ENCODE data around the gene IL1A. TPM values are rescaled to one million over a fixed set of nuclear protein-coding genes. Genes with fewer than 3 reads are reported as not detected.

IL1A gene
- total and polyA plus RNA-seq, 2 donors from 2014 or later, result 0.13 TPM; not detected in 1

- TF ChIP-seq CTCF (IDR thresholded peaks at IDR 0.05; ENCODE audit: borderline replicate concordance, extremely low read depth, insufficient read depth), result no peak
- H3K27ac ChIP-seq (ENCODE audit: low read depth in 2 of 2, low read length in 2 of 2), result no peak overlapping the region
- intact Hi-C loops (cut with DNase I), result no loop called here
- FAIRE-seq (no peak), DNase-seq (no peak)
- no peaks in the 10 kb centered on the region for H3K9me3 ChIP-seq (ENCODE audit: control insufficient read depth in 2 of 3, insufficient read depth in 1 of 3, low read length in 3 of 3)
- H3K36me3 ChIP-seq (ENCODE audit: control insufficient read depth in 2 of 3, insufficient read depth in 3 of 3, low read length in 3 of 3), result no peaks in the 10 kb centered on the region
- no peak overlapping the region for H3K4me3 ChIP-seq (ENCODE audit: low read length in 3 of 3)
- no peak overlapping the region for H3K9ac ChIP-seq (ENCODE audit: low read length in 3 of 3)
- H3K4me1 ChIP-seq (ENCODE audit: control insufficient read depth in 2 of 3, insufficient read depth in 2 of 3, low read depth in 1 of 3, low read length in 3 of 3), result no peaks in the 10 kb centered on the region
- no peaks in the 10 kb centered on the region for H3K27me3 ChIP-seq (ENCODE audit: control insufficient read depth, insufficient read depth, low read length)
Measured at GRCh38 chr2:112800881-112801583, 16.7 kb upstream of the IL1A start.

- FAIRE-seq (no peak), DNase-seq (no peak)
- Histone ChIP-seq H3K27ac (ENCODE audit: low read depth in 2 of 2, low read length in 2 of 2) (no peak overlapping the region), H3K9ac (ENCODE audit: low read length in 3 of 3) (no peak overlapping the region), H3K27me3 (ENCODE audit: control insufficient read depth, insufficient read depth, low read length) (no peaks in the 10 kb centered on the region), H3K9me3 (ENCODE audit: control insufficient read depth in 2 of 3, insufficient read depth in 1 of 3, low read length in 3 of 3) (no peaks in the 10 kb centered on the region), H3K36me3 (ENCODE audit: control insufficient read depth in 2 of 3, insufficient read depth in 3 of 3, low read length in 3 of 3) (no peaks in the 10 kb centered on the region), H3K4me3 (ENCODE audit: low read length in 3 of 3) (no peak overlapping the region), H3K4me1 (ENCODE audit: control insufficient read depth in 2 of 3, insufficient read depth in 2 of 3, low read depth in 1 of 3, low read length in 3 of 3) (no peaks in the 10 kb centered on the region)
- intact Hi-C loops (cut with DNase I), result no loop called here
- TF ChIP-seq CTCF (IDR thresholded peaks at IDR 0.05; ENCODE audit: borderline replicate concordance, extremely low read depth, insufficient read depth), result no peak
Measured at GRCh38 chr2:112798979-112799975, 15.0 kb upstream of the IL1A start.

- no peak for DNase-seq
- Histone ChIP-seq H3K36me3 (ENCODE audit: control insufficient read depth in 2 of 3, insufficient read depth in 3 of 3, low read length in 3 of 3) (no peaks in the 10 kb centered on the region), H3K4me1 (ENCODE audit: control insufficient read depth in 2 of 3, insufficient read depth in 2 of 3, low read depth in 1 of 3, low read length in 3 of 3) (no peaks in the 10 kb centered on the region), H3K9me3 (ENCODE audit: control insufficient read depth in 2 of 3, insufficient read depth in 1 of 3, low read length in 3 of 3) (no peaks in the 10 kb centered on the region), H3K27me3 (ENCODE audit: control insufficient read depth, insufficient read depth, low read length) (no peaks in the 10 kb centered on the region), H3K9ac (ENCODE audit: low read length in 3 of 3) (no peak overlapping the region), H3K27ac (ENCODE audit: low read depth in 2 of 2, low read length in 2 of 2) (no peak overlapping the region), H3K4me3 (ENCODE audit: low read length in 3 of 3) (no peak overlapping the region)
- no peak for TF ChIP-seq CTCF (IDR thresholded peaks at IDR 0.05; ENCODE audit: borderline replicate concordance, extremely low read depth, insufficient read depth)
- intact Hi-C loops (cut with DNase I), result no loop called here
- no peak for FAIRE-seq
Measured at GRCh38 chr2:112796486-112796885, 12.2 kb upstream of the IL1A start.

Measured in kidney (tissue), 14 donors.